HCT116 (cell line): ENCODE data around the gene SPSB3. TPM values are rescaled to one million over a fixed set of nuclear protein-coding genes. Genes with fewer than 3 reads are reported as not detected.

ENCODE experiments used
- ATAC-seq: fragments of 200-7000 bp; cut with Tn5 transposase; 2 replicates; pipeline ENCODE4 v1.9.1; 2020; ENCODE audit warnings: mild to moderate bottlenecking, moderate library complexity
- BruUV-seq: library from RNA; stranded (reverse); fragments of 400-500 nt; replicated peaks from 2 replicates; lab custom pipeline; 2021; lab: Mats Ljungman, UMichigan
- CTCF ChIA-PET: fragments of 300-600 bp; sonication (Branson Sonifier 250); formaldehyde crosslinking; loops from one replicate; lab custom pipeline; 2021; ENCODE audit warnings: antibody characterized with exemption; lab: Charles Lee
- POLR2A ChIA-PET: fragments of 300-600, 350-600 bp; sonication (Branson Sonifier 250); formaldehyde crosslinking; loops from one replicate; lab custom pipeline; 2021; ENCODE audit warnings: antibody characterized with exemption; lab: Charles Lee
- RAD21 ChIA-PET, 2 experiments: fragments of 300-600 bp; sonication (Branson Sonifier 250); formaldehyde crosslinking; loops; one replicate each; lab custom pipeline; 2023; ENCODE audit warnings: low total read pairs in 2 of 2; ENCODE audit not compliant: uncharacterized antibody in 2 of 2, unreplicated experiment in 2 of 2, low non-redundant PET in 1 of 2; lab: Charles Lee
- DNase-seq: peaks from one replicate; pipeline ENCODE4 v3.0.0-alpha.2; 2010; ENCODE audit warnings: low read depth, low spot score
- H2AFZ ChIP-seq: fragments of 200-600 bp; shearing (Covaris generic), sonication (generic); 2 replicates; pipeline ENCODE4 v1.6.1; 2017; ENCODE audit warnings: low read depth, mixed run types, mixed read lengths, antibody characterized with exemption, low read length; ENCODE audit not compliant: poor library complexity, severe bottlenecking
- H3K27ac ChIP-seq: 2 replicates; pipeline ENCODE4 v1.5.1; 2012; ENCODE audit warnings: low read depth, low read length
- H3K27me3 ChIP-seq: fragments of 200-600 bp; sonication (generic); 2 replicates; pipeline ENCODE4 v1.6.1; 2016; ENCODE audit warnings: mixed run types, low read length, mixed read lengths; ENCODE audit not compliant: insufficient read depth
- H3K36me3 ChIP-seq, 2 experiments: fragments of 200-500 bp in 1 of 2; fragments of 200-600 bp in 1 of 2; sonication (Bioruptor generic) in 1 of 2; sonication (generic) in 1 of 2; 2 replicates each; pipeline versions ENCODE4 v1.5.1 to v1.6.1; 2014 to 2016; ENCODE audit warnings: low read length in 2 of 2, inconsistent platforms in 1 of 2, mixed read lengths in 1 of 2, mixed run types in 1 of 2; ENCODE audit not compliant: insufficient read depth in 2 of 2, control insufficient read depth in 1 of 2
- H3K4me1 ChIP-seq, 2 experiments: fragments of 200-600 bp in 1 of 2; sonication (generic) in 1 of 2; 2 replicates each; pipeline versions ENCODE4 v1.5.1 to v1.6.1; 2012 to 2017; ENCODE audit warnings: low read length in 2 of 2, inconsistent platforms in 1 of 2, mild to moderate bottlenecking in 1 of 2, mixed read lengths in 1 of 2, mixed run types in 1 of 2, moderate library complexity in 1 of 2; ENCODE audit not compliant: insufficient read depth in 2 of 2, control insufficient read depth in 1 of 2
- H3K4me2 ChIP-seq: fragments of 200-600 bp; sonication (generic); 2 replicates; pipeline ENCODE4 v1.6.1; 2017; ENCODE audit warnings: mixed run types, low read length, mixed read lengths
- H3K4me3 ChIP-seq, 2 experiments: fragments of 200-600 bp in 1 of 2; sonication (generic) in 1 of 2; replicated peaks in 1 of 2; 2 replicates each; pipeline ENCODE4 v1.5.1; 2011 to 2016; ENCODE audit warnings: low read length in 2 of 2, control low read depth in 1 of 2, low read depth in 1 of 2, mild to moderate bottlenecking in 1 of 2, mixed read lengths in 1 of 2, mixed run types in 1 of 2
- H3K79me2 ChIP-seq: fragments of 200-600 bp; sonication (generic); 2 replicates; pipeline ENCODE4 v1.6.1; 2017; ENCODE audit warnings: mild to moderate bottlenecking, mixed run types, low read length, moderate library complexity, mixed read lengths; ENCODE audit not compliant: insufficient read depth
- H3K9ac ChIP-seq: fragments of 200-600 bp; sonication (generic); 2 replicates; pipeline ENCODE4 v1.6.1; 2016; ENCODE audit warnings: low read length, mixed read lengths
- H3K9me2 ChIP-seq: fragments of 200-600 bp; sonication (generic), shearing (Covaris generic); 2 replicates; pipeline ENCODE4 v1.6.1; 2017; ENCODE audit warnings: mixed run types, mild to moderate bottlenecking, moderate library complexity; ENCODE audit not compliant: insufficient read depth
- H3K9me3 ChIP-seq, 2 experiments: fragments of 200-500 bp in 1 of 2; fragments of 200-600 bp in 1 of 2; sonication (Bioruptor generic) in 1 of 2; sonication (generic) in 1 of 2; 2 replicates each; pipeline ENCODE4 v1.6.1; 2014 to 2017; ENCODE audit warnings: low read length in 2 of 2, mixed read lengths in 2 of 2, inconsistent platforms in 1 of 2, low read depth in 1 of 2, mild to moderate bottlenecking in 1 of 2, mixed run types in 1 of 2, moderate library complexity in 1 of 2; ENCODE audit not compliant: control insufficient read depth in 1 of 2, insufficient read depth in 1 of 2
- H4K20me1 ChIP-seq: fragments of 200-600 bp; sonication (generic), shearing (Covaris generic); 2 replicates; pipeline ENCODE4 v1.6.1; 2017; ENCODE audit warnings: mixed run types, mild to moderate bottlenecking, moderate library complexity; ENCODE audit not compliant: insufficient read depth
- CBX3 ChIP-seq: IDR thresholded peaks from 2 replicates; pipeline ENCODE4 v1.6.1; 2012; ENCODE audit warnings: low read depth
- CEBPB ChIP-seq: IDR thresholded peaks from 2 replicates; pipeline ENCODE4 v1.6.1; 2012; ENCODE audit warnings: low read depth
- EGR1 ChIP-seq: IDR thresholded peaks from 2 replicates; pipeline ENCODE4 v1.6.1; 2012; ENCODE audit warnings: low read depth
- EZH2 ChIP-seq: fragments of 200-600 bp; sonication (generic); IDR thresholded peaks from 2 replicates; pipeline ENCODE4 v1.6.1; 2017; ENCODE audit warnings: antibody characterized with exemption, mixed run types
- POLR2AphosphoS5 ChIP-seq: IDR thresholded peaks from 2 replicates; pipeline ENCODE4 v1.6.1; 2011; ENCODE audit warnings: mild to moderate bottlenecking, low read depth, low read length, moderate library complexity
- RAD21 ChIP-seq: IDR thresholded peaks from 2 replicates; pipeline ENCODE4 v1.6.1; 2012; ENCODE audit warnings: low read depth, mild to moderate bottlenecking
- SIN3A ChIP-seq: IDR thresholded peaks from 2 replicates; pipeline ENCODE4 v1.6.1; 2012; ENCODE audit warnings: low read depth
- SP1 ChIP-seq: IDR thresholded peaks from 2 replicates; pipeline ENCODE4 v1.6.1; 2012; ENCODE audit warnings: low read depth
- SRF ChIP-seq: IDR thresholded peaks from 2 replicates; pipeline ENCODE4 v1.6.1; 2012; ENCODE audit warnings: low read depth
- intact Hi-C: fragments of 100-400 bp; cut with micrococcal nuclease; formaldehyde crosslinking; loops from 2 replicates; pipeline ENCODE4 v1.10.0; 2022
- total RNA-seq: library from RNA; stranded (reverse); gene quantifications from one replicate; pipeline ENCODE4 v1.2.1, GENCODE V29; 2021; ENCODE audit not compliant: unreplicated experiment
- TF ChIP-seq, protein P1 (sequence below), 3 experiments: fragments of 200-600 bp in 1 of 3; sonication (generic) in 1 of 3; IDR thresholded peaks in 2 of 3; conservative IDR thresholded peaks in 1 of 3; 2 replicates each; pipeline ENCODE4 v1.5.1; 2012 to 2017; ENCODE audit warnings: low read depth in 2 of 3, low read length in 2 of 3, antibody characterized with exemption in 1 of 3, borderline replicate concordance in 1 of 3, control low read depth in 1 of 3, mild to moderate bottlenecking in 1 of 3, mixed read lengths in 1 of 3, mixed run types in 1 of 3, moderate library complexity in 1 of 3; ENCODE audit not compliant: insufficient read depth in 1 of 3
- TF ChIP-seq, protein P2 (sequence below): IDR thresholded peaks from 2 replicates; pipeline ENCODE4 v1.6.1; 2012
- TF ChIP-seq, protein P3 (sequence below): IDR thresholded peaks from 2 replicates; pipeline ENCODE4 v1.6.1; 2012; ENCODE audit warnings: low read depth

The SPSB3 gene
- total RNA-seq, 1 experiment from 2014 or later, result 31.6 TPM

DNA sequence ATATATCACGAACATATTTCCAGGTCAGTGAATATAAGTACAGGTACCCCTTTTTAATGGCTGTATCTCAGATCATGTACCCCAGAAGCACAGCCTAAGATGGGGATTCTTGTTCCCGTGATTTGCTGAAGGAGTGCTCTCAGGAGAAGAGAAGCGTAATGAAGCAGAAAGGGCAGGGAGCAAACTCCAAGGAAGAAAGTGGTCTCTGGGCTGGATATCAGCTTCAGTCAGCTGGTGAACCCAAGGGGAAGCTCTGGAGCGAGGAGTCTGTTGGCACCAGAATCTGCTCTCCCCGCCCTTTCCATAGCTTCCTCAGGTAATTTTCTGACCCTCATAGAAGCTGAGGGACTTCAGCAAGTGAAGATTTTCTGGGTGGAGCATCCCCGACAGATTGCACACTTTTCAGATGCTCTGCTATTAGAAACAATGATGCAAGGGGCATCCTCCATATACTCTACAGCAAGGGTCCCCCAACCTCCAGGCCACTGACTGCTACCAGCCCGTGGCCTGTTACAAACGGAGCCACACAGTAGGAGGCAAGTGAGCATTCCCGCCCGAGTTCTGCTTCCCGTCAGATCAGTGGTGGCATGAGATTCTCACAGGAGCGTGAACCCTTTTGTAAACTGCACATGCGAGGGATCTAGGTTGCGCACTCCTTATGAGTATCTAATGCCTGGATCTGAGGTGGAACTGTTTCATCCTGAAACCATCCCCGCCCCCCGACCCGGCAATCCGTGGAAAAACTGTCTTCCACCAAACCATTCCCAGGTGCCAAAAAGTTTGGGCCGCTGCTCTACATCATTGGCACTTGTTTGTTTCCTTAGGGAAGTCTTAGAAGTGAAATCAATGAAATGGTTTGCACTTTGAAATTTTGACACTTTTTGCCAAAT, 49.1 kb upstream of the SPSB3 start:
- DNase-seq (no peak), ATAC-seq (no peak)
- TF ChIP-seq CBX3, result no peak
- no peak for TF ChIP-seq SP1
- TF ChIP-seq RAD21, result no peak
- peaks cover 8% of the 10 kb centered on the region in 2 experiments for H3K4me1 ChIP-seq
- RAD21 ChIA-PET, result no interaction called here
- intact Hi-C loops, result no loop called here
- peaks cover 33% of the 10 kb centered on the region for H3K79me2 ChIP-seq
- no TSS peak for BruUV-seq
- H3K4me3 ChIP-seq, result no peak overlapping the region
- H3K9me2 ChIP-seq, result no peaks in the 10 kb centered on the region
- no peaks in the 10 kb centered on the region for H3K9me3 ChIP-seq
- no peak overlapping the region for H3K9ac ChIP-seq
- no peak overlapping the region for H3K27ac ChIP-seq
- CTCF ChIA-PET, result no interaction called here
- 0 out of 4 replicates have a peak, but pooled peaks cover 0 to 7% of the 10 kb centered on the region in 2 experiments for H3K36me3 ChIP-seq
- H3K27me3 ChIP-seq, result no peaks in the 10 kb centered on the region
- H4K20me1 ChIP-seq, result peaks cover 5% of the 10 kb centered on the region; the same call in 1 of the 2 replicates
- POLR2A ChIA-PET, result no interaction called here
- H3K4me2 ChIP-seq, result no peak overlapping the region
- no peak overlapping the region for H2AFZ ChIP-seq

DNA sequence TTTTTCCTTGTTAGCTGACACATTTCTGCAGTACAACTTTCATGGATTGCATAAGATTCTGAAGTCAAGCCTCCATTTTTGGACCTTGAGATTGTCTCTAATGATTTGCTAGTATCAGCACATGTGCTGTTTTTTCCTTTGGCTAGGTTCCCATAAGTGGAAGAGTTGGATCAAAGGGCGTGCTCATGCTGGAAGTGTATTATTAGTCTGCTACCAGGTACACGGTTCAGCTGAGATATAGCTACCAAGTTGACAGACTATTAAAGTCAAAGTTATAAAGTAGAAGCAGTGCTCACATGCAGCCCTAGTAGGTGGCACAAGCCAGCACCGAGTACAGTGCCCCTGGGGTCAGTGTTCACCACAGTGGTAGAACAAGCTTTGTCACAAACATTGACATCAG, 47.8 kb upstream of the SPSB3 start:
- DNase-seq, result no peak
- Histone ChIP-seq H3K79me2 (peaks cover 33% of the 10 kb centered on the region), H3K4me2 (no peak overlapping the region), H3K9me3 (no peaks in the 10 kb centered on the region), H3K36me3 (0 out of 4 replicates have a peak, but pooled peaks cover 0 to 7% of the 10 kb centered on the region in 2 experiments), H3K9ac (no peak overlapping the region), H3K9me2 (no peaks in the 10 kb centered on the region)
- BruUV-seq, result no TSS peak
- ChIA-PET POLR2A (no interaction called here), CTCF (no interaction called here)
- intact Hi-C loops, result no loop called here
- TF ChIP-seq SRF, result no peak
- no peak for TF ChIP-seq EZH2
- TF ChIP-seq EGR1, result no peak
- TF ChIP-seq CEBPB, result no peak
- no peak for TF ChIP-seq POLR2AphosphoS5
- TF ChIP-seq, protein P1, sequence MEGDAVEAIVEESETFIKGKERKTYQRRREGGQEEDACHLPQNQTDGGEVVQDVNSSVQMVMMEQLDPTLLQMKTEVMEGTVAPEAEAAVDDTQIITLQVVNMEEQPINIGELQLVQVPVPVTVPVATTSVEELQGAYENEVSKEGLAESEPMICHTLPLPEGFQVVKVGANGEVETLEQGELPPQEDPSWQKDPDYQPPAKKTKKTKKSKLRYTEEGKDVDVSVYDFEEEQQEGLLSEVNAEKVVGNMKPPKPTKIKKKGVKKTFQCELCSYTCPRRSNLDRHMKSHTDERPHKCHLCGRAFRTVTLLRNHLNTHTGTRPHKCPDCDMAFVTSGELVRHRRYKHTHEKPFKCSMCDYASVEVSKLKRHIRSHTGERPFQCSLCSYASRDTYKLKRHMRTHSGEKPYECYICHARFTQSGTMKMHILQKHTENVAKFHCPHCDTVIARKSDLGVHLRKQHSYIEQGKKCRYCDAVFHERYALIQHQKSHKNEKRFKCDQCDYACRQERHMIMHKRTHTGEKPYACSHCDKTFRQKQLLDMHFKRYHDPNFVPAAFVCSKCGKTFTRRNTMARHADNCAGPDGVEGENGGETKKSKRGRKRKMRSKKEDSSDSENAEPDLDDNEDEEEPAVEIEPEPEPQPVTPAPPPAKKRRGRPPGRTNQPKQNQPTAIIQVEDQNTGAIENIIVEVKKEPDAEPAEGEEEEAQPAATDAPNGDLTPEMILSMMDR (IDR thresholded peaks at IDR 0.05 in 2 of 3, conservative IDR thresholded peaks at IDR 0.05 in 1 of 3; ENCODE audit: borderline replicate concordance in 1 of 3, insufficient read depth in 1 of 3, low read depth in 2 of 3, low read length in 2 of 3), result no peak
- TF ChIP-seq, protein P2, sequence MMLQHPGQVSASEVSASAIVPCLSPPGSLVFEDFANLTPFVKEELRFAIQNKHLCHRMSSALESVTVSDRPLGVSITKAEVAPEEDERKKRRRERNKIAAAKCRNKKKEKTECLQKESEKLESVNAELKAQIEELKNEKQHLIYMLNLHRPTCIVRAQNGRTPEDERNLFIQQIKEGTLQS, result no peak
- TF ChIP-seq SIN3A, result no peak
- TF ChIP-seq, protein P3, sequence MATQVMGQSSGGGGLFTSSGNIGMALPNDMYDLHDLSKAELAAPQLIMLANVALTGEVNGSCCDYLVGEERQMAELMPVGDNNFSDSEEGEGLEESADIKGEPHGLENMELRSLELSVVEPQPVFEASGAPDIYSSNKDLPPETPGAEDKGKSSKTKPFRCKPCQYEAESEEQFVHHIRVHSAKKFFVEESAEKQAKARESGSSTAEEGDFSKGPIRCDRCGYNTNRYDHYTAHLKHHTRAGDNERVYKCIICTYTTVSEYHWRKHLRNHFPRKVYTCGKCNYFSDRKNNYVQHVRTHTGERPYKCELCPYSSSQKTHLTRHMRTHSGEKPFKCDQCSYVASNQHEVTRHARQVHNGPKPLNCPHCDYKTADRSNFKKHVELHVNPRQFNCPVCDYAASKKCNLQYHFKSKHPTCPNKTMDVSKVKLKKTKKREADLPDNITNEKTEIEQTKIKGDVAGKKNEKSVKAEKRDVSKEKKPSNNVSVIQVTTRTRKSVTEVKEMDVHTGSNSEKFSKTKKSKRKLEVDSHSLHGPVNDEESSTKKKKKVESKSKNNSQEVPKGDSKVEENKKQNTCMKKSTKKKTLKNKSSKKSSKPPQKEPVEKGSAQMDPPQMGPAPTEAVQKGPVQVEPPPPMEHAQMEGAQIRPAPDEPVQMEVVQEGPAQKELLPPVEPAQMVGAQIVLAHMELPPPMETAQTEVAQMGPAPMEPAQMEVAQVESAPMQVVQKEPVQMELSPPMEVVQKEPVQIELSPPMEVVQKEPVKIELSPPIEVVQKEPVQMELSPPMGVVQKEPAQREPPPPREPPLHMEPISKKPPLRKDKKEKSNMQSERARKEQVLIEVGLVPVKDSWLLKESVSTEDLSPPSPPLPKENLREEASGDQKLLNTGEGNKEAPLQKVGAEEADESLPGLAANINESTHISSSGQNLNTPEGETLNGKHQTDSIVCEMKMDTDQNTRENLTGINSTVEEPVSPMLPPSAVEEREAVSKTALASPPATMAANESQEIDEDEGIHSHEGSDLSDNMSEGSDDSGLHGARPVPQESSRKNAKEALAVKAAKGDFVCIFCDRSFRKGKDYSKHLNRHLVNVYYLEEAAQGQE, result no peak
- TF ChIP-seq RAD21, result no peak
- TF ChIP-seq, all 23 proteins: peak for 0
- Histone ChIP-seq H3K27ac (no peak overlapping the region), H2AFZ (no peak overlapping the region), H3K4me1 (peaks cover 13 to 17% of the 10 kb centered on the region in 2 experiments), H3K4me3 (no peak overlapping the region), H3K27me3 (no peaks in the 10 kb centered on the region), H4K20me1 (peaks cover 5% of the 10 kb centered on the region; the same call in 1 of the 2 replicates)
- no peak for ATAC-seq
- RAD21 ChIA-PET, result no interaction called here
